Prostate gland (tissue), 2 donors: Measurements from ENCODE around the gene TVP23C. TPM values are rescaled to one million over a fixed set of nuclear protein-coding genes. Genes with fewer than 3 reads are reported as not detected.

Experiments
- DNase-seq: peaks from one replicate; pipeline ENCODE4 v3.0.0-alpha.2; 2019; ENCODE audit warnings: low spot score
- H3K27ac ChIP-seq, 2 donors: fragments of 200-600 bp; sonication (generic); 2 replicates each; pipeline ENCODE4 v1.5.1; 2017 to 2019
- H3K27me3 ChIP-seq: fragments of 200-600 bp; sonication (generic); replicated peaks from 2 replicates; pipeline ENCODE4 v1.5.1; 2019; ENCODE audit not compliant: insufficient read depth
- H3K36me3 ChIP-seq, 2 donors: fragments of 200-600 bp; sonication (generic); 1 replicate in 1 of 2; 2 replicates in 1 of 2; pipeline versions ENCODE4 v1.5.1 to v1.8.1; 2017 to 2019
- H3K4me1 ChIP-seq: fragments of 200-600 bp; sonication (generic); replicated peaks from 2 replicates; pipeline ENCODE4 v1.5.1; 2019
- H3K4me3 ChIP-seq, 2 donors: fragments of 200-600 bp; sonication (generic); 2 replicates each; pipeline ENCODE4 v1.5.1; 2017 to 2019
- H3K9me3 ChIP-seq: fragments of 200-600 bp; sonication (generic); 2 replicates; pipeline ENCODE4 v1.5.1; 2017
- CTCF ChIP-seq, 4 experiments: fragments of 200-600 bp in 2 of 4; fragments of 450-650 bp in 2 of 4; sonication (generic) in 2 of 4; IDR thresholded peaks; 1 replicate in 3 of 4; 2 replicates in 1 of 4; pipeline ENCODE4 v1.5.1; 2016 to 2019; ENCODE audit warnings: antibody characterized with exemption in 4 of 4, mild to moderate bottlenecking in 2 of 4, moderate library complexity in 2 of 4
- POLR2A ChIP-seq: fragments of 450-650 bp; IDR thresholded peaks from one replicate; pipeline ENCODE4 v1.6.1; 2016; ENCODE audit warnings: antibody characterized with exemption, mild to moderate bottlenecking
- POLR2AphosphoS5 ChIP-seq: sonication (generic); formaldehyde crosslinking; IDR thresholded peaks from one replicate; pipeline ENCODE4 v1.6.1; 2017; ENCODE audit warnings: antibody characterized with exemption
- WGBS: methylation state at CpG from one replicate; pipeline ENCODE4 v1.1.5; 2018; 5-methylcytosine and 5-hydroxymethylcytosine counted together
- intact Hi-C: fragments of 100-400 bp; cut with DNase I; formaldehyde crosslinking; loops from one replicate; pipeline ENCODE4 v1.14.2; 2022
- total RNA-seq, 2 donors: library from RNA; depleted of rRNA; stranded (reverse); fragments of >200 nt; gene quantifications; one replicate each; pipeline ENCODE4 v1.1.0, GENCODE V29; 2016

Gene TVP23C
- total RNA-seq, 2 donors from 2014 or later = 16.9 to 19.4 TPM

- H3K4me3 ChIP-seq = no peak overlapping the region
- H3K4me1 ChIP-seq = no peaks in the 10 kb centered on the region
- H3K27ac ChIP-seq = peak overlapping the region in 1 of 2 donors; percentile 23
- no peak for TF ChIP-seq POLR2A
- no peak for TF ChIP-seq CTCF (IDR thresholded peaks at IDR 0.05)
- no peak for TF ChIP-seq POLR2AphosphoS5
- 11% methylated on average over 11 of the region's 11 CpGs for WGBS
- no peaks in the 10 kb centered on the region for H3K9me3 ChIP-seq
- no peak for DNase-seq
- intact Hi-C loops = loop anchor here (2.0 kb wide), 1 partner anchor 40 kb away; no protein-coding TSS in a partner anchor
- no peaks in the 10 kb centered on the region for H3K36me3 ChIP-seq
- H3K27me3 ChIP-seq = no peaks in the 10 kb centered on the region
Measured at GRCh38 chr17:15462976-15463772, 100.1 kb downstream of the TVP23C start.

GRCh38 chr17:15457723-15458094 is 105.6 kb downstream of the TVP23C start:
- DNase-seq = no peak
- Histone ChIP-seq H3K36me3 (no peaks in the 10 kb centered on the region), H3K4me3 (no peak overlapping the region), H3K27me3 (no peaks in the 10 kb centered on the region), H3K4me1 (peaks cover 5% of the 10 kb centered on the region), H3K9me3 (no peaks in the 10 kb centered on the region), H3K27ac (peak overlapping the region; percentile 42 to 47)
- intact Hi-C loops = loop anchor here (1.0 to 10.0 kb wide), 3 partner anchors 43 to 197 kb away; no protein-coding TSS in a partner anchor
- TF ChIP-seq POLR2AphosphoS5 (no peak), POLR2A (no peak), CTCF (IDR thresholded peaks at IDR 0.05) (no peak)
- WGBS = 30% methylated on average over 7 of the region's 7 CpGs

GRCh38 chr17:15456972-15457722 is 106.1 kb downstream of the TVP23C start:
- TF ChIP-seq POLR2AphosphoS5 = peak; percentile 21
- no peak for TF ChIP-seq POLR2A
- TF ChIP-seq CTCF (IDR thresholded peaks at IDR 0.05) = peak in 1 of 4 experiments; percentile 31
- 29% methylated on average over 16 of the region's 16 CpGs for WGBS
- H3K4me3 ChIP-seq = no peak overlapping the region
- no peaks in the 10 kb centered on the region for H3K36me3 ChIP-seq
- no peak for DNase-seq
- intact Hi-C loops = loop anchor here (1.0 to 10.0 kb wide), 3 partner anchors 43 to 196 kb away; no protein-coding TSS in a partner anchor
- no peaks in the 10 kb centered on the region for H3K27me3 ChIP-seq
- H3K9me3 ChIP-seq = no peaks in the 10 kb centered on the region
- H3K27ac ChIP-seq = peak overlapping the region; percentile 42 to 47
- H3K4me1 ChIP-seq = peaks cover 5% of the 10 kb centered on the region

- intact Hi-C loops = loop anchor here (2.0 to 10.0 kb wide), 2 partner anchors 102 to 196 kb away; no protein-coding TSS in a partner anchor
- Histone ChIP-seq H3K36me3 (no peaks in the 10 kb centered on the region), H3K9me3 (no peaks in the 10 kb centered on the region), H3K27ac (peak overlapping the region in 1 of 2 donors; percentile 47), H3K27me3 (no peaks in the 10 kb centered on the region), H3K4me3 (no peak overlapping the region), H3K4me1 (peaks cover 5% of the 10 kb centered on the region)
- TF ChIP-seq POLR2A = no peak
- TF ChIP-seq CTCF (IDR thresholded peaks at IDR 0.05) = no peak
- no peak for TF ChIP-seq POLR2AphosphoS5
- 80% methylated on average over 6 of the region's 6 CpGs for WGBS
- no peak for DNase-seq
Measured at GRCh38 chr17:15456496-15456895, 106.8 kb downstream of the TVP23C start.
